Trophoblast cell (in vitro differentiated cells and primary cell): ENCODE data around the gene SLC12A9.
A peak's percentile ranks its signal among the peaks of the same experiment; 100 is the strongest.
"Not testable (repeated sequence)": the region's sequence is repeated elsewhere in the genome, so short reads cannot be mapped to it uniquely, and the experiment has no call there.

ENCODE experiments used
- DNase-seq, 2 donors: peaks; one replicate each; pipeline ENCODE4 v3.0.0-alpha.2; 2016
- H2AFZ ChIP-seq: 2 replicates; pipeline ENCODE4 v1.6.1; 2013; ENCODE audit warnings: low read length, moderate library complexity, mild to moderate bottlenecking; ENCODE audit not compliant: insufficient read depth, poor library complexity
- H2AK5ac ChIP-seq: 2 replicates; pipeline ENCODE4 v1.6.1; 2013; ENCODE audit warnings: mild to moderate bottlenecking, low read length
- H2BK120ac ChIP-seq: 2 replicates; pipeline ENCODE4 v1.6.1; 2013; ENCODE audit warnings: low read length, mild to moderate bottlenecking, moderate library complexity; ENCODE audit not compliant: insufficient read depth, poor library complexity
- H2BK12ac ChIP-seq: 2 replicates; pipeline ENCODE4 v1.6.1; 2013; ENCODE audit warnings: mild to moderate bottlenecking, low read length, moderate library complexity
- H2BK5ac ChIP-seq: 2 replicates; pipeline ENCODE4 v1.6.1; 2013; ENCODE audit warnings: low read length, low read depth, moderate library complexity, mild to moderate bottlenecking; ENCODE audit not compliant: poor library complexity
- H3K14ac ChIP-seq: 2 replicates; pipeline ENCODE4 v1.6.1; 2013; ENCODE audit warnings: mild to moderate bottlenecking, low read length
- H3K18ac ChIP-seq: 2 replicates; pipeline ENCODE4 v1.6.1; 2013; ENCODE audit warnings: mild to moderate bottlenecking, low read length
- H3K23ac ChIP-seq: 2 replicates; pipeline ENCODE4 v1.6.1; 2013; ENCODE audit warnings: low read length
- H3K27ac ChIP-seq: 2 replicates; pipeline ENCODE4 v1.5.1; 2013; ENCODE audit warnings: low read depth, mild to moderate bottlenecking, inconsistent platforms, low read length, moderate library complexity
- H3K27me3 ChIP-seq: 2 replicates; pipeline ENCODE4 v1.6.1; 2013; ENCODE audit warnings: inconsistent platforms, mild to moderate bottlenecking, low read length, moderate library complexity; ENCODE audit not compliant: insufficient read depth
- H3K36me3 ChIP-seq, 2 experiments: 1 replicate in 1 of 2; 2 replicates in 1 of 2; pipeline ENCODE4 v1.6.1; 2013; ENCODE audit warnings: low read length in 2 of 2, mild to moderate bottlenecking in 2 of 2, moderate library complexity in 1 of 2; ENCODE audit not compliant: insufficient read depth in 2 of 2, control insufficient read depth in 1 of 2
- H3K4ac ChIP-seq: 2 replicates; pipeline ENCODE4 v1.6.1; 2013; ENCODE audit warnings: low read depth, mild to moderate bottlenecking, low read length, moderate library complexity
- H3K4me1 ChIP-seq, 2 experiments: 1 replicate in 1 of 2; 2 replicates in 1 of 2; pipeline ENCODE4 v1.6.1; 2013; ENCODE audit warnings: low read length in 2 of 2, mild to moderate bottlenecking in 2 of 2, moderate library complexity in 1 of 2; ENCODE audit not compliant: insufficient read depth in 2 of 2, control insufficient read depth in 1 of 2
- H3K4me2 ChIP-seq: 2 replicates; pipeline ENCODE4 v1.6.1; 2013; ENCODE audit warnings: inconsistent platforms, mild to moderate bottlenecking, low read length, moderate library complexity
- H3K4me3 ChIP-seq: 2 replicates; pipeline ENCODE4 v1.5.1; 2013; ENCODE audit warnings: mild to moderate bottlenecking, low read depth, low read length, inconsistent platforms
- H3K79me1 ChIP-seq: one replicate; pipeline ENCODE4 v1.6.1; 2013; ENCODE audit warnings: low read length
- H3K79me2 ChIP-seq: 2 replicates; pipeline ENCODE4 v1.6.1; 2013; ENCODE audit warnings: low read length, mild to moderate bottlenecking; ENCODE audit not compliant: control insufficient read depth, insufficient read depth, poor library complexity
- H3K9ac ChIP-seq: 2 replicates; pipeline ENCODE4 v1.6.1; 2013; ENCODE audit warnings: mild to moderate bottlenecking, low read length
- H3K9me3 ChIP-seq: 2 replicates; pipeline ENCODE4 v1.6.1; 2013; ENCODE audit warnings: low read depth, mild to moderate bottlenecking, control low read depth, inconsistent platforms, low read length; ENCODE audit not compliant: insufficient read depth
- H4K12ac ChIP-seq: 2 replicates; pipeline ENCODE4 v1.6.1; 2013; ENCODE audit warnings: low read depth, mild to moderate bottlenecking, low read length, moderate library complexity
- H4K8ac ChIP-seq: 2 replicates; pipeline ENCODE4 v1.6.1; 2013; ENCODE audit warnings: low read depth, mild to moderate bottlenecking, low read length, moderate library complexity
- H4K91ac ChIP-seq: one replicate; pipeline ENCODE4 v1.6.1; 2013; ENCODE audit warnings: low read depth, mild to moderate bottlenecking, low read length, moderate library complexity
- WGBS: extraction: QIAGEN DNeasy Blood & Tissue Kit; methylation state at CpG from one replicate; pipeline ENCODE4 v1.1.7; 2013; ENCODE audit warnings: missing lambda C conversion rate; ENCODE audit not compliant: insufficient read length, insufficient coverage; ENCODE audit errors: extremely low coverage; 5-methylcytosine and 5-hydroxymethylcytosine counted together

SLC12A9 gene

DNA sequence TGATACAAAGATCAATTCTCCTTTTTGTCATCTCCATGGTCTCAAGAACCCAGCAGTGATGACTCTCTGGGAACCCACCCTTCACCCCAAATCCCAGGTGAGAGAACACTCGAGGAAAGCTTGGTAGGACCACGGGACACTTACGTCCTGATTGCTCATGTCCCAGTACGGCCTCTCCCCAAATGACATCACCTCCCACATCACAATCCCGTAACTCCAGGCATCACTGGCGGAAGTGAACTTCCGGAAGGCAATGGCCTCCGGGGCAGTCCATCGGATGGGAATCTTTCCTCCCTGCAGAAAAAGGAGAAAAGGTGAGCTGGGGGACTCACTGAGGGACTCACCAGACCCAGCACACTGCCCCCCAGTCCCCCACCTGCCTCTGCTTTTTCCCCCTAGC, 46.2 kb upstream of the SLC12A9 start:
- H3K79me1 ChIP-seq = peaks cover 9% of the 10 kb centered on the region
- no peak overlapping the region for H2BK5ac ChIP-seq
- no peak overlapping the region for H4K91ac ChIP-seq
- no peak overlapping the region for H3K4me2 ChIP-seq
- H3K79me2 ChIP-seq = no peaks in the 10 kb centered on the region
- peaks cover 24 to 27% of the 10 kb centered on the region in 2 experiments for H3K4me1 ChIP-seq
- H2AFZ ChIP-seq = no peak overlapping the region
- no peaks in the 10 kb centered on the region for H3K27me3 ChIP-seq
- no peak overlapping the region for H3K18ac ChIP-seq
- H2BK12ac ChIP-seq = no peak overlapping the region
- H3K9ac ChIP-seq = no peak overlapping the region
- H4K12ac ChIP-seq = no peak overlapping the region
- H2BK120ac ChIP-seq = no peak overlapping the region
- no peak overlapping the region for H3K4ac ChIP-seq
- no peak overlapping the region for H3K4me3 ChIP-seq
- no CpG with 5 or more reads among the region's 9 CpGs for WGBS
- H3K23ac ChIP-seq = no peak overlapping the region
- H4K8ac ChIP-seq = no peak overlapping the region
- H3K36me3 ChIP-seq = peaks cover 77% of the 10 kb centered on the region in 2 experiments
- no peak overlapping the region for H2AK5ac ChIP-seq
- peaks cover 2% of the 10 kb centered on the region for H3K9me3 ChIP-seq
- no peak overlapping the region for H3K14ac ChIP-seq
- DNase-seq = peak; percentile 48 to 57
- no peak overlapping the region for H3K27ac ChIP-seq

DNA sequence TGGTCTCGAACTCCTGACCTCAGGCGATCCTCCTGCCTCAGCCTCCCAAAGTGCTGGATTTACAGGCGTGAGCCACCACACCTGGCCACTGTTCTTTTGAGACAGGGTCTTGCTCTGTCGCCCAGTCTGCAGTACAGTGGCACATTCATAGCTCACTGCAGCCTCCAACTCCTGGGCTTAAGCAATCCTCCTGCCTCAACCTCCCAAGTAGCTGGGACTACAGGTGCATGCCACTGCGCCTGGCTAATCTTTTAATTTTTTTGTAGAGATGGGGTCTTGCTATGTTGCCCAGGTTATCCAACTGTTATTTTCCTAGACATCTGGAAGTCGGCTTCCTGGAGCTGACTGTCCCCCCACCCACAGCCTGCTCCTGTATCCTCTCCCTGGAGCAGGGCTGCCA, 45.6 kb upstream of the SLC12A9 start:
- H2AK5ac ChIP-seq, H3K9me3 ChIP-seq, H3K79me1 ChIP-seq, H3K4ac ChIP-seq, H3K27ac ChIP-seq, DNase-seq, H2AFZ ChIP-seq, H4K8ac ChIP-seq, H3K23ac ChIP-seq, H3K14ac ChIP-seq, H3K18ac ChIP-seq, H4K12ac ChIP-seq, H3K4me3 ChIP-seq, H3K4me2 ChIP-seq, H2BK5ac ChIP-seq, H2BK12ac ChIP-seq, H3K79me2 ChIP-seq, H4K91ac ChIP-seq, H3K27me3 ChIP-seq, H3K9ac ChIP-seq, H2BK120ac ChIP-seq: not testable (repeated sequence)
- WGBS = no CpG with 5 or more reads among the region's 6 CpGs
- H3K4me1 ChIP-seq = peaks cover 20 to 22% of the 10 kb centered on the region in 2 experiments
- peaks cover 82 to 83% of the 10 kb centered on the region in 2 experiments for H3K36me3 ChIP-seq

DNA sequence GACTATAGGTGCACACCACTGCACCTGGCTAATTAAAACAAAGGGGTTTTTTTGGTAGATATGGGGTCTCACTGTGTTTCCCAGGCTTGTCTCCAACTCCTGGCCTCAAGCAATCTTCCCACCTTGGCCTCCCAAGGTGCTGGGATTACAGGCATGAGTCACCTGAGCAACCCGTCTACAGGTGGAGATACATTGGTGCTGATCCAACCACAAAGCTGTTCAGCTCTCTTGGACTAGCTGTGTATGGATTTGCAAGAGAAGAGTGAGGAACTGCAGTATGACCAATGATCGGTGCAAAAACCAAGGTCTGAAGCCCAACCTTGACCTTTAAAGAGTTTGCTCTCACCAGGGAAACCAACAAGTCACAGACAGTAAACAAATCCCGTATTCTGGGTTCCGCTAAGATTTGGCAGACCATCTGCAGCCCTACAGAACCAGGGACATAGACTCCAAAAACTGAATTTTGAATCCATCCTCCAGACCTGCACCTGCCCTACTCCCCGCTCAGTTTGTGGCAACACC, 44.1 kb upstream of the SLC12A9 start:
- H3K79me2 ChIP-seq = no peaks in the 10 kb centered on the region
- H3K27ac ChIP-seq = no peak overlapping the region
- no peak for DNase-seq
- no peak overlapping the region for H4K91ac ChIP-seq
- H2BK120ac ChIP-seq = no peak overlapping the region
- no peak overlapping the region for H2AFZ ChIP-seq
- H3K14ac ChIP-seq = no peak overlapping the region
- H2AK5ac ChIP-seq = no peak overlapping the region
- peaks cover 2% of the 10 kb centered on the region for H3K9me3 ChIP-seq
- H4K12ac ChIP-seq = no peak overlapping the region
- no peak overlapping the region for H3K9ac ChIP-seq
- H2BK5ac ChIP-seq = no peak overlapping the region
- H3K36me3 ChIP-seq = peaks cover 88 to 92% of the 10 kb centered on the region in 2 experiments
- no peaks in the 10 kb centered on the region for H3K79me1 ChIP-seq
- H3K18ac ChIP-seq = no peak overlapping the region
- no CpG with 5 or more reads among the region's 5 CpGs for WGBS
- H3K4me3 ChIP-seq = no peak overlapping the region
- H3K4ac ChIP-seq = no peak overlapping the region
- H4K8ac ChIP-seq = no peak overlapping the region
- no peaks in the 10 kb centered on the region for H3K27me3 ChIP-seq
- no peak overlapping the region for H2BK12ac ChIP-seq
- no peak overlapping the region for H3K4me2 ChIP-seq
- no peak overlapping the region for H3K23ac ChIP-seq
- peaks cover 8 to 12% of the 10 kb centered on the region in 2 experiments for H3K4me1 ChIP-seq

DNA sequence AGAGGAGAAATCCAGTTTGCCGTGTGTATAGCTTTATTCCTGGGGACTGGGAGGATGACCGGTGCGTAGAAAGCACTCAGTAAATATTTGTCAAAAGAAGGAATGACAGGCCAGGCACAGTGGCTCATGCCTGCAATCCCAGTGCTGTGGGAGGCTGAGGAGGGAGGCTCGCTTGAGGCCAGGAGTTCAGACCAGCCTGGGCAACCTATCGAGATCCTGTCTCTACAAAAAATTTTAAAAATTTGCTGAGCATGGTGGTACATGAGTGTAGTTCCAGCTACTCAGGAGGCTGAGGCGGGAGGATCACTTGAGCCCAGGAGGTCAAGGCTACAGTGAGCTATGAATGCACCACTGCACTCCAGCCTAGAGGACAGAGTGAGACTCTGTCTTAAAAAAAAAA, 41.0 kb upstream of the SLC12A9 start:
- Histone ChIP-seq H3K79me2 (no peaks in the 10 kb centered on the region), H3K4ac (no peak overlapping the region), H4K8ac (no peak overlapping the region), H3K23ac (no peak overlapping the region), H3K36me3 (peaks cover 88 to 92% of the 10 kb centered on the region in 2 experiments), H3K27me3 (no peaks in the 10 kb centered on the region), H4K12ac (no peak overlapping the region), H2AFZ (no peak overlapping the region), H2BK5ac (no peak overlapping the region), H2BK120ac (no peak overlapping the region), H2AK5ac (no peak overlapping the region), H4K91ac (no peak overlapping the region), H3K18ac (no peak overlapping the region), H3K4me1 (peaks cover 0 to 2% of the 10 kb centered on the region in 2 experiments), H3K14ac (no peak overlapping the region), H2BK12ac (no peak overlapping the region), H3K4me2 (no peak overlapping the region), H3K27ac (no peak overlapping the region), H3K9ac (no peak overlapping the region), H3K4me3 (no peak overlapping the region), H3K79me1 (peaks cover 6% of the 10 kb centered on the region), H3K9me3 (peaks cover 2% of the 10 kb centered on the region)
- no CpG with 5 or more reads among the region's 6 CpGs for WGBS
- peak; percentile 85 to 94 for DNase-seq
